ENCODE results near the gene PACS2. TPM values are rescaled to one million over a fixed set of nuclear protein-coding genes. Genes with fewer than 3 reads are reported as not detected.

PACS2 gene
- total RNA-seq, 2 donors from 2014 or later = 55.0 to 59.7 TPM

DNA sequence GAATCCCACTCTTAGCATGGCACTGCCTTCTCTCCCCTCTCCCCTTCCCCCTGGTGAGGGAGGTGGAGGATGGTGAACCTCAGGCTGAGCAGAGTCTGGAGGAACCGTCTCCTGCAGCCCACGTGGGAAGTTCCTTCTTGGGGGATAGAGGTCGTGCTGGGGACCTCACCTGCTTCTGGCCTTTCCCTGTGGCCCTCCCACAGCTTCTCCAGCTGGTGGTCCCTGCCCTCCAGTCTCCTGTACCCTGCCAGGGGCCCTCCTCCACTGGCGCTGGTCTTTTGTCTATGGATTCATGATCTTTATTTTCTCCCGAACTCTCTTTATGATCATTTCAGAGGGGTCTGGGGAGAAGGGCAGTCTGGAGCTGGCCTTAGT is 96.1 kb downstream of the PACS2 start:
- peaks cover 0 to 27% of the 10 kb centered on the region in 2 donors for H3K4me1 ChIP-seq
- H3K4me3 ChIP-seq = peak overlapping the region in 1 of 2 donors; percentile 48
- H3K27ac ChIP-seq = no peak overlapping the region
- TF ChIP-seq, protein P1, sequence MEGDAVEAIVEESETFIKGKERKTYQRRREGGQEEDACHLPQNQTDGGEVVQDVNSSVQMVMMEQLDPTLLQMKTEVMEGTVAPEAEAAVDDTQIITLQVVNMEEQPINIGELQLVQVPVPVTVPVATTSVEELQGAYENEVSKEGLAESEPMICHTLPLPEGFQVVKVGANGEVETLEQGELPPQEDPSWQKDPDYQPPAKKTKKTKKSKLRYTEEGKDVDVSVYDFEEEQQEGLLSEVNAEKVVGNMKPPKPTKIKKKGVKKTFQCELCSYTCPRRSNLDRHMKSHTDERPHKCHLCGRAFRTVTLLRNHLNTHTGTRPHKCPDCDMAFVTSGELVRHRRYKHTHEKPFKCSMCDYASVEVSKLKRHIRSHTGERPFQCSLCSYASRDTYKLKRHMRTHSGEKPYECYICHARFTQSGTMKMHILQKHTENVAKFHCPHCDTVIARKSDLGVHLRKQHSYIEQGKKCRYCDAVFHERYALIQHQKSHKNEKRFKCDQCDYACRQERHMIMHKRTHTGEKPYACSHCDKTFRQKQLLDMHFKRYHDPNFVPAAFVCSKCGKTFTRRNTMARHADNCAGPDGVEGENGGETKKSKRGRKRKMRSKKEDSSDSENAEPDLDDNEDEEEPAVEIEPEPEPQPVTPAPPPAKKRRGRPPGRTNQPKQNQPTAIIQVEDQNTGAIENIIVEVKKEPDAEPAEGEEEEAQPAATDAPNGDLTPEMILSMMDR (IDR thresholded peaks at IDR 0.05) = no peak
- DNase-seq (ENCODE audit: low spot score) = no peak
- no peaks in the 10 kb centered on the region for H3K27me3 ChIP-seq
- no peaks in the 10 kb centered on the region for H3K9me3 ChIP-seq
- H3K36me3 ChIP-seq = no peaks in the 10 kb centered on the region

DNA sequence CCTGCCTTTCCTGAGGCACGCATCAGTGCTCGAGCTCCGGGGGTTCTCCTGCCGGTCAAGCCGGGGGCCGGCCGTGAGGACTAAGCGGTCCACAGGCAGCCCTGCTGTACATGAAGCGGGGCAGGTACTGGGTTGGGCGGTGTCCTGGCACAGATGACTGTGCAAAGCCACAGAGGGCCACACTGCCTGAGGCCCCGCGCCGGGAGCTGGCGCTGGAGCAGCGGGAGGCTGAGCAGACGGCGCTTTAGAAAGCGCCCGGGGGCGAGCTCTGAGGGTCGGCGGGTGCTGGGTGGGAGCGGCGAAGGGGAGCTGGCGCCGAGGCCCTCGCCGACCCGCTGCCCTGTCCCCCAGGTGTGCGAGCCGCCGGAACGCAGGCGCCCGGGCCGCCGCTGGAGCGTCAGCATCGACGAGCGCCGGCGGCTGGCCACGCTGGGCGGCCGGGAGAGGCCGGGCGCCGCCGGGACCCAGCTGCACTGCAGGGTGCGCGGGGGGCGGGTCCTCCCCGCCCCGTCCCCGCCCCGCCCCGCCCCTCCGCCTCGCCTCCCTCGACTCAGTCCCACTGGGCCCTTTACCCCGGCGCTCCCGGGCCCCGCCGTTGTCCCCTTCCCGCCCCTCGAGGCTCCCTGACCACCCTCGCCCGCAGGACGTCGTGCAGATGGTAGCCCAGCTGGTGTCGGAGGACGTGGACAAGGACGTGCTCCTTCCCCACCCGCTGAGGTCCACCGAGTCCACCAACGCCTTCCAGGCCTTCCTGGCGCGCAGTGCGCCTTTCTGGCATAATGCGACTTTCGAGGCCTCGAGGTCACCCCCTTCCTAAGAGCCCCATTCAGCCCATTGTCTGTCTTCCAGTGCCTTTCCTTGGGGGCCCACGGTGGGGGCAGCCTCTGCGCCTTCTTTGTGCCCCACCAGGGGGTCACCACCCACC is 96.7 kb downstream of the PACS2 start:
- DNase-seq (ENCODE audit: low spot score) = no peak
- no peaks in the 10 kb centered on the region for H3K27me3 ChIP-seq
- no peak overlapping the region for H3K27ac ChIP-seq
- no peaks in the 10 kb centered on the region for H3K9me3 ChIP-seq
- no peaks in the 10 kb centered on the region for H3K36me3 ChIP-seq
- peak overlapping the region; percentile 28 to 48 for H3K4me3 ChIP-seq
- TF ChIP-seq, protein P1 (IDR thresholded peaks at IDR 0.05) = no peak
- peaks cover 0 to 31% of the 10 kb centered on the region in 2 donors for H3K4me1 ChIP-seq

DNA sequence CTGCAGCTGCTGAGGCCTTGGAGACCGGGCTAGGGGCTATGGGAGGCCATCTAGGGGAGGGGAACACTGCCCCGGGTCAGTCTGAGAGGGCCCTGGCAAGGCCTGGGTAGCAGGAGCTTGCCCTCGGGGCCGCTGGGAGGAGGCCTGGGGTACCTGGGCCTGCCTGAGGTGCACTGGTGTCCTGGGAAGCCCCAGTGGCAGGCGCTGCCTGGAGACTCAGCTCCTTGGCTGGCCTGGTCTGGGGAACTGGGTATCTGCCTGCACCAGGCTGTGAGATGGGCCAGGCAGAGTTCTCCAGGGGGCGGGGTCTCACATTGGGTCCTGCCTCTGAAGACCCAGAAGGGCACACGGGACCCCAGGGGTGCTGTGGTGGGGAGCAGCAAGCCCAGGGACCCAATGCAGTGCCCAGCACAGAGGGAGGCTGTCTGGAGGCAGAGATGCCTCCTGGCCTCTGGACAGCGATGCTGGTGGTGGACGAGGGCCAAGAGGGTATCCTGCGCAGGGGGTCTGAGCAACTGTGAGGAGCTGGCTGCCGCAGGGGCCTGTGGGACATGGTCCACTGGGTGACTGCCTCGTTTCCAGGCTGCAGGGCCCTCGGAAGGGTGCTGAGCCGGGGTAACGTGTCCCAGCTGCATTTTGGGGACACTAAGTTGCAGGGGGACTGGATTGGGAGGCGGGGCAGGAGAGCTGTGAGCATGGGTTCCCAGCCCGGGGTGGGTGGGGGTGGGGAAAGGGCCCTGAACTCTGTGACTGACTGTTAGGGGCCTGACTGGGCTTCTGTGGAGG is 97.6 kb downstream of the PACS2 start:
- Histone ChIP-seq H3K27ac (no peak overlapping the region), H3K4me1 (peaks cover 0 to 31% of the 10 kb centered on the region in 2 donors), H3K9me3 (no peaks in the 10 kb centered on the region), H3K27me3 (no peaks in the 10 kb centered on the region), H3K4me3 (no peak overlapping the region), H3K36me3 (no peaks in the 10 kb centered on the region)
- no peak for DNase-seq (ENCODE audit: low spot score)
- TF ChIP-seq, protein P1 (IDR thresholded peaks at IDR 0.05) = no peak

DNA sequence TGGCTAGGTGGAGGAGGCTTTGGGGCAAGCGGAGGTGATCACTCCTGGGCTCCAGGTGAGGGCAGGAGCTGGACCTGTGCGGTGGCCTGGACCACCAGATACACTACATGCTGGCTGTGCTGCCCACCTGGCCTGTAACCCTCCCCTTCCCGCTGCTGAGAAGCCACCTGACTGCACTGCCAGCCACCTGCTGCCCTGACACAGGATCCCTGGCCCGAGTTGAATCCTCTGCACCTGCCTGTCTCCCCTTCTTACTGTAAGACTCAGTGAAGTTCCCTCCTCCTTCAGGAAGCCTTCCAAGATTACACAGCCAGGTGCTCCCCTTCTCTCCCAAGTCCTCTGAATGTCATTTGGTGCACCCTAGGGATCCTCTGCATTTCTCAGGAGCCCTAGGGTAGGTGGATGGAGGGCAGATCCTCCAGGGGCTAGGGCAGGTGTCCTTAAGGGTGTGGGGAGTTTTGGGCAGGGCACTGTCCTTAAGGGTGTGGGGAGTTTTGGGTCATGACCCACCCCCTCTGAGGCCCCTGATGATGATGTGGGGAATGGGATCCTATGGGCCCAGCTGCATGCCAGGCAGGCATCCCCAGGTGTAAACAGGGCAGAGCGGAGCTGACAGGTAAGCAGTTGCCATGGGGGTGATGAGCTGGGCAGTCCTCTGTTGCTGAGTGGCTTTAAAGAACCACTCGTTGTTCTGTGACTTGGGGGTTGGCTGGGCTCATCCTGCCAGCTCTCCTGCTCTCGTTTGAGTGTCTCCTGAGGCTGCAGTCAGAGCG is 98.4 kb downstream of the PACS2 start:
- H3K36me3 ChIP-seq = no peaks in the 10 kb centered on the region
- H3K27me3 ChIP-seq = no peaks in the 10 kb centered on the region
- TF ChIP-seq, protein P1 (IDR thresholded peaks at IDR 0.05) = no peak
- H3K27ac ChIP-seq = no peak overlapping the region
- no peak overlapping the region for H3K4me3 ChIP-seq
- no peak for DNase-seq (ENCODE audit: low spot score)
- no peaks in the 10 kb centered on the region for H3K9me3 ChIP-seq
- H3K4me1 ChIP-seq = peaks cover 0 to 31% of the 10 kb centered on the region in 2 donors

DNA sequence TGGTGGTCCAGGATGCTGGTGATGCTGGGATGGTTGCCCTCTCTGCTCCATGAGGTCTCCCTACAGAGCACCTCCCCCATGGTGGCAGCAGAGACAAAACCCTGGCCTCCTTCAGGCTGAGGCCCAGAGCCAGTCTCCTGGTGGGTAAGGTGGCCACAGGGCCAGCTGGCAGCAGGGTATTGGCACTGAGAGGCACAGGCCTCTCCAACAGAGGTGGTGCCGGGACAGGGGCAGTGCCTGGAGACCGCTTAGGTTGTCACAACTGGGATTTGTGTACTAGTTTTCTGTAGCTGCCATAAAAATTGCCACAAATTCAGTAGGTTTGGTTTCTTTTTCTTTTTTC is 99.0 kb downstream of the PACS2 start:
- Histone ChIP-seq H3K27me3 (no peaks in the 10 kb centered on the region), H3K9me3 (no peaks in the 10 kb centered on the region), H3K27ac (no peak overlapping the region), H3K4me1 (peaks cover 0 to 33% of the 10 kb centered on the region in 2 donors), H3K4me3 (no peak overlapping the region), H3K36me3 (no peaks in the 10 kb centered on the region)
- TF ChIP-seq, protein P1 (IDR thresholded peaks at IDR 0.05) = no peak
- no peak for DNase-seq (ENCODE audit: low spot score)
